H1 (cell line): ENCODE results near the gene SPATA13. TPM values are rescaled to one million over a fixed set of nuclear protein-coding genes. Genes with fewer than 3 reads are reported as not detected.

Experiments
- CTCF ChIA-PET: fragments of 300-600 bp; sonication (Branson Sonifier 250); formaldehyde crosslinking; loops from one replicate; lab custom pipeline; 2021; ENCODE audit not compliant: partially characterized antibody; lab: Charles Lee
- POLR2A ChIA-PET: fragments of 300-600 bp; sonication (Branson Sonifier 250); formaldehyde crosslinking; loops from one replicate; lab custom pipeline; 2021; ENCODE audit warnings: inconsistent platforms; ENCODE audit not compliant: partially characterized antibody; lab: Charles Lee
- DNase-seq, 2 experiments: peaks; one replicate each; pipeline versions ENCODE4 v3.0.0 to v3.0.0-alpha.2; 2010 to 2022; ENCODE audit warnings: low spot score in 2 of 2, low read depth in 1 of 2, mixed read lengths in 1 of 2
- FAIRE-seq: peaks from 2 replicates; lab custom pipeline; 2011; peaks lifted over from hg19 to GRCh38; lab: Jason Lieb, UNC
- H2AFZ ChIP-seq: 2 replicates; pipeline ENCODE4 v1.8.1; 2012; ENCODE audit warnings: low read length, inconsistent platforms
- H2AK5ac ChIP-seq: 2 replicates; pipeline ENCODE4 v1.6.1; 2013; ENCODE audit warnings: low read depth, low read length
- H2BK120ac ChIP-seq: replicated peaks from 2 replicates; pipeline ENCODE3; 2013; ENCODE audit warnings: low read depth, low read length, inconsistent platforms
- H2BK12ac ChIP-seq: 2 replicates; pipeline ENCODE4 v1.6.1; 2013; ENCODE audit warnings: low read depth, low read length
- H2BK15ac ChIP-seq: 2 replicates; pipeline ENCODE4 v1.6.1; 2013; ENCODE audit warnings: low read length
- H2BK20ac ChIP-seq: 2 replicates; pipeline ENCODE4 v1.6.1; 2013; ENCODE audit warnings: low read length
- H2BK5ac ChIP-seq: 2 replicates; pipeline ENCODE4 v1.6.1; 2013; ENCODE audit warnings: low read depth, low read length
- H3K14ac ChIP-seq: 2 replicates; pipeline ENCODE4 v1.6.1; 2013; ENCODE audit warnings: inconsistent platforms; ENCODE audit not compliant: insufficient read length
- H3K18ac ChIP-seq: 2 replicates; pipeline ENCODE4 v1.6.1; 2013; ENCODE audit warnings: low read length; ENCODE audit errors: extremely low read depth
- H3K23ac ChIP-seq: 2 replicates; pipeline ENCODE4 v1.6.1; 2013; ENCODE audit warnings: inconsistent platforms; ENCODE audit not compliant: insufficient read length
- H3K23me2 ChIP-seq: 2 replicates; pipeline ENCODE4 v1.6.1; 2013; ENCODE audit warnings: low read depth, low read length
- H3K27ac ChIP-seq: 2 replicates; pipeline ENCODE4 v1.6.1; 2011; ENCODE audit warnings: low read depth, low read length, inconsistent platforms
- H3K27me3 ChIP-seq, 4 experiments: replicated peaks in 1 of 4; 1 replicate in 1 of 4; 2 replicates in 3 of 4; pipeline versions ENCODE4 v1.6.1 to v1.8.1; 2011 to 2013; ENCODE audit warnings: low read length in 3 of 4, mild to moderate bottlenecking in 3 of 4, inconsistent platforms in 2 of 4, mixed read lengths in 2 of 4, moderate library complexity in 1 of 4; ENCODE audit not compliant: control insufficient read depth in 3 of 4, insufficient read depth in 3 of 4; ENCODE audit errors: extremely low read depth in 1 of 4
- H3K36me3 ChIP-seq, 4 experiments: 2 replicates each; pipeline versions ENCODE4 v1.6.1 to v1.8.1; 2011 to 2013; ENCODE audit warnings: mild to moderate bottlenecking in 4 of 4, low read length in 3 of 4, moderate library complexity in 2 of 4, control low read depth in 1 of 4, inconsistent platforms in 1 of 4; ENCODE audit not compliant: insufficient read depth in 4 of 4, control insufficient read depth in 2 of 4
- H3K4ac ChIP-seq: replicated peaks from 2 replicates; pipeline ENCODE3; 2013; ENCODE audit warnings: low read length, low read depth, mixed read lengths, inconsistent platforms; ENCODE audit not compliant: insufficient read length
- H3K4me1 ChIP-seq, 4 experiments: replicated peaks in 1 of 4; 1 replicate in 1 of 4; 2 replicates in 3 of 4; pipeline versions ENCODE4 v1.6.1 to v1.8.1; 2011 to 2013; ENCODE audit warnings: low read length in 3 of 4, inconsistent platforms in 2 of 4, mixed read lengths in 1 of 4; ENCODE audit not compliant: insufficient read depth in 4 of 4, control insufficient read depth in 3 of 4
- H3K4me2 ChIP-seq, 2 experiments: 2 replicates each; pipeline versions ENCODE4 v1.6.1 to v1.8.1; 2011 to 2013; ENCODE audit warnings: low read depth in 2 of 2, low read length in 2 of 2, control low read depth in 1 of 2, inconsistent platforms in 1 of 2, mild to moderate bottlenecking in 1 of 2; ENCODE audit not compliant: insufficient read depth in 1 of 2
- H3K4me3 ChIP-seq, 4 experiments: fragments of 200-600, 300-600 bp in 1 of 4; sonication (generic), shearing (Covaris generic), sonication (Bioruptor Twin) in 1 of 4; 2 replicates each; pipeline versions ENCODE4 v1.5.1 to v1.8.1; 2011 to 2016; ENCODE audit warnings: low read length in 4 of 4, low read depth in 3 of 4, control low read depth in 2 of 4, inconsistent platforms in 2 of 4, mild to moderate bottlenecking in 2 of 4, mixed read lengths in 1 of 4, moderate library complexity in 1 of 4; ENCODE audit not compliant: insufficient read depth in 2 of 4; ENCODE audit errors: extremely low read depth in 1 of 4
- H3K56ac ChIP-seq: replicated peaks from 2 replicates; pipeline ENCODE3; 2013; ENCODE audit warnings: low read depth, mild to moderate bottlenecking, mixed read lengths, low read length, inconsistent platforms; ENCODE audit not compliant: insufficient read length
- H3K79me1 ChIP-seq: 2 replicates; pipeline ENCODE4 v1.6.1; 2013; ENCODE audit warnings: low read depth, low read length, control low read depth
- H3K79me2 ChIP-seq, 2 experiments: 2 replicates each; pipeline versions ENCODE4 v1.6.1 to v1.8.1; 2012 to 2013; ENCODE audit warnings: low read length in 2 of 2, mild to moderate bottlenecking in 2 of 2, inconsistent platforms in 1 of 2; ENCODE audit not compliant: insufficient read depth in 2 of 2, control insufficient read depth in 1 of 2
- H3K9ac ChIP-seq, 4 experiments: replicated peaks in 1 of 4; 1 replicate in 1 of 4; 2 replicates in 3 of 4; pipeline versions ENCODE4 v1.6.1 to v1.8.1; 2011 to 2013; ENCODE audit warnings: low read depth in 3 of 4, low read length in 3 of 4, control low read depth in 2 of 4, mild to moderate bottlenecking in 2 of 4, moderate library complexity in 2 of 4, inconsistent platforms in 1 of 4; ENCODE audit errors: extremely low read depth in 1 of 4
- H3K9me3 ChIP-seq, 2 experiments: 2 replicates each; pipeline versions ENCODE4 v1.6.1 to v1.8.1; 2012 to 2013; ENCODE audit warnings: mild to moderate bottlenecking in 2 of 2, moderate library complexity in 2 of 2, control low read depth in 1 of 2, inconsistent platforms in 1 of 2, low read depth in 1 of 2, low read length in 1 of 2, mixed read lengths in 1 of 2; ENCODE audit not compliant: insufficient read depth in 2 of 2
- H4K20me1 ChIP-seq, 2 experiments: replicated peaks in 1 of 2; 2 replicates each; pipeline versions ENCODE3 to v1.8.1; 2011 to 2013; ENCODE audit warnings: inconsistent platforms in 2 of 2, low read length in 2 of 2, mild to moderate bottlenecking in 1 of 2; ENCODE audit not compliant: insufficient read depth in 2 of 2, control insufficient read depth in 1 of 2
- H4K5ac ChIP-seq: 2 replicates; pipeline ENCODE4 v1.6.1; 2013; ENCODE audit warnings: low read length, low read depth, mixed read lengths, inconsistent platforms; ENCODE audit not compliant: insufficient read length
- H4K8ac ChIP-seq: 2 replicates; pipeline ENCODE4 v1.8.0; 2013; ENCODE audit warnings: mild to moderate bottlenecking, moderate library complexity, low read length, inconsistent platforms; ENCODE audit not compliant: insufficient read depth; ENCODE audit errors: extremely low read depth
- H4K91ac ChIP-seq: replicated peaks from 2 replicates; pipeline ENCODE3; 2013; ENCODE audit warnings: low read length, mixed read lengths, inconsistent platforms; ENCODE audit not compliant: insufficient read length
- CHD1 ChIP-seq: IDR thresholded peaks from 2 replicates; pipeline ENCODE4 v1.6.1; 2012; ENCODE audit warnings: low read depth, low read length, improper control_type of control experiment
- WGBS, 2 experiments: shearing (Covaris generic) in 1 of 2; methylation state at CpG; one replicate each; pipeline versions ENCODE4 v1.1.6 to v1.1.7; 2013 to 2015; ENCODE audit warnings: low lambda C conversion rate in 2 of 2, mixed read lengths in 2 of 2, inconsistent platforms in 1 of 2, low coverage in 1 of 2, missing lambda C conversion rate in 1 of 2; ENCODE audit not compliant: insufficient replicate concordance in 2 of 2, insufficient coverage in 1 of 2, insufficient read length in 1 of 2; ENCODE audit errors: extremely low coverage in 1 of 2, missing lambda C conversion rate in 1 of 2; 5-methylcytosine and 5-hydroxymethylcytosine counted together
- polyA plus RNA-seq, 7 experiments: library from polyadenylated mRNA; depleted of rRNA in 3 of 7; stranded (reverse) in 5 of 7; unstranded in 2 of 7; fragments of >200 nt in 5 of 7; fragments of 200-250 nt in 2 of 7; gene quantifications; 1 replicate in 5 of 7; 2 replicates in 1 of 7; 4 replicates in 1 of 7; pipeline versions ENCODE4 v1.2.1 to v1.2.3, GENCODE V29; 2011 to 2013; ENCODE audit warnings: missing spikeins in 2 of 7, mixed read lengths in 2 of 7
- total RNA-seq: library from RNA; stranded (reverse); fragmentation: NEBNext Ultra II Directional; extraction: Animal tissue kit (Norgen Biotek cat#: 25700); gene quantifications from 2 replicates; pipeline ENCODE4 v1.2.1, GENCODE V29; 2021

Gene SPATA13
- total and polyA plus RNA-seq, 2 of the 8 experiments (the other 6 are each of a cell fraction or from before 2014, with no cell fraction given) = 12.6 to 30.9 TPM

GRCh38 chr13:24225062-24225461, 64.5 kb downstream of the SPATA13 start:
- H3K4me3 ChIP-seq = no peak overlapping the region
- H2AK5ac ChIP-seq = no peak overlapping the region
- ChIA-PET POLR2A (interaction anchor here (0.7 kb wide), 1 partner anchor 22 kb away, joined by 3 read pairs; no protein-coding TSS in a partner anchor), CTCF (interaction anchor here (0.5 to 7.1 kb wide), 6 partner anchors 9 to 241 kb away, joined by 3 to 58 read pairs (median 3); no protein-coding TSS in a partner anchor)
- no peak overlapping the region for H2BK5ac ChIP-seq
- H4K20me1 ChIP-seq = peaks cover 0 to 11% of the 10 kb centered on the region in 2 experiments
- no peak overlapping the region for H3K14ac ChIP-seq
- no peak overlapping the region for H3K23ac ChIP-seq
- no peak overlapping the region for H4K5ac ChIP-seq
- H4K91ac ChIP-seq = no peak overlapping the region
- H4K8ac ChIP-seq = no peak overlapping the region
- no peaks in the 10 kb centered on the region for H3K27me3 ChIP-seq
- H3K79me2 ChIP-seq = peaks cover 0 to 35% of the 10 kb centered on the region in 2 experiments; a peak in 2 of 4 replicates
- H3K79me1 ChIP-seq = peaks cover 4% of the 10 kb centered on the region
- no peak overlapping the region for H2BK120ac ChIP-seq
- DNase-seq (no peak), FAIRE-seq (no peak)
- H3K4me1 ChIP-seq = peaks cover 0 to 10% (median 0%) of the 10 kb centered on the region in 4 experiments; a peak in 1 of 7 replicates
- H3K36me3 ChIP-seq = 0 out of 8 replicates have a peak, but pooled peaks cover 0 to 7% (median 1%) of the 10 kb centered on the region in 4 experiments
- no peak overlapping the region for H3K4me2 ChIP-seq
- H3K4ac ChIP-seq = no peak overlapping the region
- 95% methylated on average over 11 of the region's 11 CpGs; no CpG with 5 or more reads in 1 of the 2 experiments for WGBS, 2 experiments
- no peaks in the 10 kb centered on the region for H3K23me2 ChIP-seq
- no peak overlapping the region for H3K56ac ChIP-seq
- H3K27ac ChIP-seq = no peak overlapping the region
- H2BK15ac ChIP-seq = no peak overlapping the region
- H3K18ac ChIP-seq = no peak overlapping the region
- TF ChIP-seq CHD1 = no peak
- H2AFZ ChIP-seq = no peak overlapping the region
- H3K9me3 ChIP-seq = no peaks in the 10 kb centered on the region
- no peak overlapping the region for H3K9ac ChIP-seq
- no peak overlapping the region for H2BK12ac ChIP-seq
- no peak overlapping the region for H2BK20ac ChIP-seq
